ENCODE data around the gene RPS6KA5.

- TF ChIP-seq CTCF (conservative IDR thresholded peaks at IDR 0.05 in 1 of 2, IDR thresholded peaks at IDR 0.05 in 1 of 2; ENCODE audit: low read depth in 1 of 2, low read length in 2 of 2) (no peak), EZH2 (IDR thresholded peaks at IDR 0.05; ENCODE audit: low read length, missing control alignments) (no peak)
Measured at GRCh38 chr14:91012045-91012444, 48.4 kb downstream of the RPS6KA5 start.
